ENCODE results near the gene PNMA8C.
A peak's percentile ranks its signal among the peaks of the same experiment; 100 is the strongest.
"Not testable (repeated sequence)": the region's sequence is repeated elsewhere in the genome, so short reads cannot be mapped to it uniquely, and the experiment has no call there.

PNMA8C gene

GRCh38 chr19:46447006-46447405, 18.3 kb upstream of the PNMA8C start:
- no peak for DNase-seq (ENCODE audit: low spot score)

- DNase-seq (ENCODE audit: low spot score): no peak
These were observed 17.3 kb upstream of the PNMA8C start for GRCh38 chr19:46446021-46446420.

GRCh38 chr19:46442808-46443450, 14.2 kb upstream of the PNMA8C start:
- DNase-seq (ENCODE audit: low spot score): peak; percentile 71

- no peak for DNase-seq (ENCODE audit: low spot score)
These were observed 13.1 kb upstream of the PNMA8C start for GRCh38 chr19:46441866-46442265.

GRCh38 chr19:46435689-46436088, 7.0 kb upstream of the PNMA8C start:
- not testable (repeated sequence) for DNase-seq (ENCODE audit: low spot score)

- DNase-seq (ENCODE audit: low spot score): no peak
These were observed 6.3 kb upstream of the PNMA8C start for GRCh38 chr19:46435009-46435408.

- DNase-seq (ENCODE audit: low spot score): not testable (repeated sequence)
These were observed 4.7 kb upstream of the PNMA8C start for GRCh38 chr19:46433470-46433869.

- no peak for DNase-seq (ENCODE audit: low spot score)
These were observed 3.1 kb upstream of the PNMA8C start for GRCh38 chr19:46431824-46432223.

- DNase-seq (ENCODE audit: low spot score): no peak
These were observed 1.3 kb upstream of the PNMA8C start for GRCh38 chr19:46429999-46430398.

GRCh38 chr19:46427518-46428045, 1.2 kb downstream of the PNMA8C start:
- DNase-seq (ENCODE audit: low spot score): no peak

GRCh38 chr19:46426506-46427162, 2.1 kb downstream of the PNMA8C start:
- peak; percentile 98 for DNase-seq (ENCODE audit: low spot score)

GRCh38 chr19:46426035-46426505, 2.7 kb downstream of the PNMA8C start:
- no peak for DNase-seq (ENCODE audit: low spot score)

- no peak for DNase-seq (ENCODE audit: low spot score)
These were observed 5.5 kb downstream of the PNMA8C start for GRCh38 chr19:46423188-46423587.

- DNase-seq (ENCODE audit: low spot score): no peak
These were observed 6.4 kb downstream of the PNMA8C start for GRCh38 chr19:46422344-46422743.

- no peak for DNase-seq (ENCODE audit: low spot score)
These were observed 8.7 kb downstream of the PNMA8C start for GRCh38 chr19:46420056-46420455.

- peak; percentile 92 for DNase-seq (ENCODE audit: low spot score)
These were observed 12.7 kb downstream of the PNMA8C start for GRCh38 chr19:46415804-46416709.

- DNase-seq (ENCODE audit: low spot score): not testable (repeated sequence)
These were observed 13.8 kb downstream of the PNMA8C start for GRCh38 chr19:46414899-46415298.

- peak; percentile 84 for DNase-seq (ENCODE audit: low spot score)
These were observed 15.3 kb downstream of the PNMA8C start, which contains the start of gene CCDC8 for GRCh38 chr19:46413262-46414031. CCDC8 (minus strand) TSS chr19:46413564; CDS start chr19:46412810, 754 bp downstream.

GRCh38 chr19:46412650-46413261, 16.0 kb downstream of the PNMA8C start:
- DNase-seq (ENCODE audit: low spot score): no peak

GRCh38 chr19:46411925-46412649, 16.6 kb downstream of the PNMA8C start:
- DNase-seq (ENCODE audit: low spot score): no peak
